GM03348 (cell line): ENCODE measurements around the gene ADAMTS15.

Experiments used
- DNase-seq: peaks from one replicate; pipeline ENCODE4 v3.0.0; 2012; ENCODE audit warnings: low spot score

Gene ADAMTS15

DNA sequence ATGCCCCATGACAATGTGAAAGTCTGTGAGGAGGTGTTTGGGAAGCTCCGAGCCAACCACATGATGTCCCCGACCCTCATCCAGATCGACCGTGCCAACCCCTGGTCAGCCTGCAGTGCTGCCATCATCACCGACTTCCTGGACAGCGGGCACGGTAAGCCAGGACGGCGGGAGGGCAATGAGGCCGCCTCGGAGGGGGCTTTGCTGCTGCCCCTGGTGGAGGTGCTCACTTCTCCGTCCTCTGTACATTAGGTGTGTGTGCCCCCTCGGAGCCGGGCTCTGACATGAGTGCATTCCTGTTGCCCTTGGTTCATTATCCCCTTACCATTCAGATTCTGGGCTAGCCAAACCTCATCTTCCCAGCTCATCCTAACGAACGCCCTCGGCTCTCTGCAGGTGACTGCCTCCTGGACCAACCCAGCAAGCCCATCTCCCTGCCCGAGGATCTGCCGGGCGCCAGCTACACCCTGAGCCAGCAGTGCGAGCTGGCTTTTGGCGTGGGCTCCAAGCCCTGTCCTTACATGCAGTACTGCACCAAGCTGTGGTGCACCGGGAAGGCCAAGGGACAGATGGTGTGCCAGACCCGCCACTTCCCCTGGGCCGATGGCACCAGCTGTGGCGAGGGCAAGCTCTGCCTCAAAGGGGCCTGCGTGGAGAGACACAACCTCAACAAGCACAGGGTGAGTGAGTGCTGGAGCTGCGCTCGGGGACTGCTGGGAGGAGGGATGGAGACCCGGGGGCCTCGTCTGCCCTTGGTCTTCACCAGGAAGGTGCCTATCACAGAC is 13.8 kb downstream of the ADAMTS15 start:
- DNase-seq: no peak

DNA sequence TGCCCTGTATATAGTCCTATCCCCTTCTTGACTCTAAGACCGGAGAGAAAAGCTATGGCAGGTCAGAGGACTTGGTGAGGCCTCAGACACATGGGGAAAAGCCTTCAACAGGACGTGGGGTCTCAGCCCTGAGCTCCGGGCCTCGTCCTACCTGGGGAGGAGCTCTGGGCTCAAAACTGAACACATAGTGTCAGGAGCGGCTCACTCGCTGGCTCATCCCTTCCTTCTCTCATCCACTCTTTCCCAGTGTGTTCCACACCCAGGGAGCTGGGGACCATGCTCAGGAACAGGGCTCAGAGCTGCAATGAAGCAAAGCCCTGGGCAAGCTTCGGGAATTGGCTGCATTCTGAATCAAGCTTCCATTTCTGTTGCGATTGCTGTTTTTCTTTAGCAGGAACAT is 14.5 kb downstream of the ADAMTS15 start:
- DNase-seq: no peak

DNA sequence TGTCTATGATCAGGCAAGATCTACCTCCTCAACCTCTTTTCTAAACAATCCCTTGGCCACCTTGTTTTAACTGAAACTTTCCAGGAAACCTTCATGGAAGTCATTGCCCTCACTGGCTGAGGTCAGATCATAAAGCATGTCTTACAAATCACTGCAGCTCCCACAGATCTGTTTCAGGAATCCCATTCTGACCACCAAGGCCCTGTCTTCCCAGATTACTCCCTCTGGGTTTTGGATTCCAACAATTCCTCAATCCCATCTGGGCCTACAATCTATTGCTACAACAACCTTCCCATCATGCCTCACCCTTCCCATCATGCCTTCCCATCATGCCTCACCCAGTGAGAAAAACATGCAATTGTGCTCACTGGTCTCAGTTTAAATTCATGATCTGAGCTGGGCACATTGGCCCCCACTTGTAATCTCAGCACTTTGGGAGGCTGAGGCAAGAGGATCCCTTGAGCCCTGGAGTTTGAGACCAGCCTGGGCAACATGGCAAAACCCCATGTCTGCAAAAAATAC is 15.9 kb downstream of the ADAMTS15 start:
- peak; percentile 56 for DNase-seq

DNA sequence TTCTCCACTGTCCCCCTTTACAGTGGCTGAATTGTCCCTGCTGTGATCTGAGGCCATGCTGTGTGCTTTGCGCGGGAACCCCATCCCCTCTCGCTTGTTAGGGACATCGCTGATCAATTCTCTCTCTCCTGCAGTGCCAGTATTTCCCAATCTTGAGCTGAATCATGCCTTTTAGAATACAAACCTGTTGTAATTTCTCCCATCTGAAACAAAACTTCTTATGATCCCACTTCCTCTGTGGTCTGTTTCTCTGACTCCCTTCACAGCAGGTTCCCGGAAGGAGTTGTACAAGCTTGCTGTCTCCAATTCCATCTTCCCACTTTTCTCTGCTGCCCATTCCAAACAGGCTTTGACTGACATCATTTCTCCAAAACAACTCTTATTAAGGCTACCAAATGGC is 16.8 kb downstream of the ADAMTS15 start:
- no peak for DNase-seq

DNA sequence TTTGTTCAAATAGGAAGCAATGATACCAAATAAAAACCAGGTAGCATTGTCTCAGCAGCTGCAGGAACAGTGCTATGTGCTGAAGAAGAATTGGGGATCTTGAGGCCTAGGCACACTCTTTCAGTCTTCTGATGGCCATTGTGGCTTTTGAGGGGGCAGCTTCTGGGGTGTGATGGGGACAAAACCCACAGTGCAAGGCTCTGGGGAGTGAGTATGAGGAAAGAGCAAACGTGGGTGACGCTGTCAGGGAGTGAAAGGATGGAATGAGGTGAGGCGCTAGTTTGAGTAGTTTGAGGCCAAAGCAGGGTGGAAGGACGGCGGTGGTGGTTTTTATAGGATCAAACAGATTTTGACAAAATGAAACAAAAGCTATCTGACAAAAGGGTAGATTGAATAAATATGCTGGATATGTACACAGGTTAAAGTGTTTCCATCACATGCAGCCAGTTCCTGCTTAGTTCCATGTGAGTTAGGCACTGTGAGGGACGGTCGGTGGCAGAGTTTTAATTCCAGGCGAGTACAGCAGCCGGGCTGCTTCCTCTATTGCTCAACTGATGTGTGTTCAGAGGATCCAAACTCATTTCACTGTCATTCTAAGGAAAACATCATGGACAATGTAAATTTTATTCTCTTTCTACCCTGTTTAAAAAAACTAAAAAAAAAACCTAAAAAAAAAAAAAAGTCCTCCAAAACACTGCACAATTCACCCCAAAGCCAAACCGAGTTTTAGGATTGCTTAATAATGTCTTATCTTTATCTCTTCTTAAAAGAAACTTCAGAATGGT is 18.9 kb downstream of the ADAMTS15 start:
- no peak for DNase-seq

DNA sequence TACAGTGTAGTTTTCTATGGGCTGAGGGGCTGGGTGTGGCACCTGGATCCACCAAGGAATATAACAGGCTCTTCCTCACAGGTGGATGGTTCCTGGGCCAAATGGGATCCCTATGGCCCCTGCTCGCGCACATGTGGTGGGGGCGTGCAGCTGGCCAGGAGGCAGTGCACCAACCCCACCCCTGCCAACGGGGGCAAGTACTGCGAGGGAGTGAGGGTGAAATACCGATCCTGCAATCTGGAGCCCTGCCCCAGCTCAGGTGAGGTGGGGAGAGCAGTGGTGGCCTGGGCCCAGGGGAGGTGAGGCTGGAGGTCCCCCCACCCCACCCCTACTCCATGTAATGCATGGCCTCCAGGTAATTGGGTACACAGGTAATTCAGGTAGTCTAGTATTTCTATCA is 20.7 kb downstream of the ADAMTS15 start:
- DNase-seq: no peak

DNA sequence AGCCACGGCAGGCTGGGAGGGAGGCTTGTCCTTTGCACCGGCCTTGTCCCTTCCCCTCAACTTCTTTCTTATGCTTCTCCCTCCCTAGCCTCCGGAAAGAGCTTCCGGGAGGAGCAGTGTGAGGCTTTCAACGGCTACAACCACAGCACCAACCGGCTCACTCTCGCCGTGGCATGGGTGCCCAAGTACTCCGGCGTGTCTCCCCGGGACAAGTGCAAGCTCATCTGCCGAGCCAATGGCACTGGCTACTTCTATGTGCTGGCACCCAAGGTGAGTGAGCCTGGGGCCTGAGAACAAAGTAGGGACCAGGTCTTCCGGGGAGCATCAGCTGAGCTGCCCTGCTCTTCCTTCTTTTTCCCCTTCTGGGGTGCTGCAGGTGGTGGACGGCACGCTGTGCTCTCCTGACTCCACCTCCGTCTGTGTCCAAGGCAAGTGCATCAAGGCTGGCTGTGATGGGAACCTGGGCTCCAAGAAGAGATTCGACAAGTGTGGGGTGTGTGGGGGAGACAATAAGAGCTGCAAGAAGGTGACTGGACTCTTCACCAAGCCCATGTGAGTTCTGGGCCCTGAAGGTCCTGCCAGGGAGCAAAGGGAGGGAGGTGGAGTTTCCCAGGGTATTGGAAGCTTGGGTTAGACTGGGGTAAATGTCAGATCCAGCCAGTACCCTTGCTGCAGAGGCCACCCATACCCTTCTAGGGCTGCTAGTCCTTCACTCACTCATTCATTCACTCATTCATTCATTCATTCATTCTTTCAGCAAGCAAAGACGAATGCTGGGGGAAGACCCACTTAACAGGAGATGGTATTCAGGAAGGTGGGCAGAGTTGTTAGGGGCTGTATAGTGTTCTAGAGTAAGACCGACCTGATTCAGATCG is 22.6 kb downstream of the ADAMTS15 start:
- no peak for DNase-seq

DNA sequence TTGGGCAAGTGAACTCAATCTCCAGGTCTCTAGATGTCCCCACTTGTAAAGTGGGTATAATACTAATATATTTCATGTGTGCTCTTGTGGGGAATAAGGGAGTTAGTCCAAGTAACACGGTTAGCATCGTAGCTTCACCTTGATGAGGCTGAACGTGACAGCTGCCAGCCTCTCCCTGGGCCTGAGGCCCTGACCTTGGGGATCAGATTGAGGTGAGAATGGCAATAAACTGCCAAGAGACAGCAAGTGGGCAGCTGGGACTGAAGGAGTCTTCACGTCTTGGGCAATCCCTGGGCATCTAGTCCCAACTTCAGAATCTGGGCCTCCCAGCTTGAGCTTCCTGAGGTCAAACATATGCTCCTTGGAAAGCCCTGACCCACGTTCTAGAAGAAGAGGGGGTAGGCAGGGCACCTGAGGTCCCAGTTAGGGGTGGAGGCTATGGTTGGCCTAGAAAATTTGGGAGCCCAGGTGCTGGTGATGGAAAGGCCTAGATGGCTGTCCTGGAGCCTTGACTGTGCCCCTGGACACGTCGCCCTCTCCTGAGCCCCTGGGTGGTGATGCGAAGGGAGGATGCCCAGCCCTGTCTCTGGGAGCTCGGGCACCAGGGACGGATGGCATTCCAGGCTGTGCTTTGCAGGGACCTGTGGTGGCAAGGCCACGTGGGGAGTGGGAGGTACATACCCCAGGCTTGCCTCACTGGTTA is 23.4 kb downstream of the ADAMTS15 start:
- no peak for DNase-seq

DNA sequence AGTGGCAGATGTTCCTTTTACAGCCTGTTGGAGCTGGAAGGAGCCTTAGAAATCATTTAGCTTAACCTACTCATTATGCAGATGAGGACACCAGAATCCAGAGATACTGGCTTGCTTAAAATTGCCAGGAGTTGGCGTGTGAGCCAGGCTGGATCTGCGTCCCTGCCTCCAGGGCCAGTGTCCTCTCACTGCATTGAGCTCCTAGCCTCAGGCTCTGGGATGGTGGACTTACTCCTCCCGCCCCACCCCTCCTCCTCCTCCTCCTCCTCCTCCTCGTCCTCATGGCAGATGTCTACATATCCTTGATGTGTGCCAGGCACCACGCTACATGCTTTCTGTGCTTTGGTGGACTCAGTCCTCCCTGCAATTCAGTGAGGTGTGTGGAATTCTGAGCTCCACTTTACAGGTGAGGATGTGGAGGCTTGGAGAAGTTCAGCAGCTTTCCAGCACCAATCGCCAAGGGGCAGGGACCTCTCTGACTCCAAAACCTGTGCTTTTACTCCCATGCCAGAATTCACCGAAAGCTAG is 24.1 kb downstream of the ADAMTS15 start:
- DNase-seq: no peak

DNA sequence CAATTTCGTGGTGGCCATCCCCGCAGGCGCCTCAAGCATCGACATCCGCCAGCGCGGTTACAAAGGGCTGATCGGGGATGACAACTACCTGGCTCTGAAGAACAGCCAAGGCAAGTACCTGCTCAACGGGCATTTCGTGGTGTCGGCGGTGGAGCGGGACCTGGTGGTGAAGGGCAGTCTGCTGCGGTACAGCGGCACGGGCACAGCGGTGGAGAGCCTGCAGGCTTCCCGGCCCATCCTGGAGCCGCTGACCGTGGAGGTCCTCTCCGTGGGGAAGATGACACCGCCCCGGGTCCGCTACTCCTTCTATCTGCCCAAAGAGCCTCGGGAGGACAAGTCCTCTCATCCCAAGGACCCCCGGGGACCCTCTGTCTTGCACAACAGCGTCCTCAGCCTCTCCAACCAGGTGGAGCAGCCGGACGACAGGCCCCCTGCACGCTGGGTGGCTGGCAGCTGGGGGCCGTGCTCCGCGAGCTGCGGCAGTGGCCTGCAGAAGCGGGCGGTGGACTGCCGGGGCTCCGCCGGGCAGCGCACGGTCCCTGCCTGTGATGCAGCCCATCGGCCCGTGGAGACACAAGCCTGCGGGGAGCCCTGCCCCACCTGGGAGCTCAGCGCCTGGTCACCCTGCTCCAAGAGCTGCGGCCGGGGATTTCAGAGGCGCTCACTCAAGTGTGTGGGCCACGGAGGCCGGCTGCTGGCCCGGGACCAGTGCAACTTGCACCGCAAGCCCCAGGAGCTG is 24.8 kb downstream of the ADAMTS15 start:
- DNase-seq: no peak

DNA sequence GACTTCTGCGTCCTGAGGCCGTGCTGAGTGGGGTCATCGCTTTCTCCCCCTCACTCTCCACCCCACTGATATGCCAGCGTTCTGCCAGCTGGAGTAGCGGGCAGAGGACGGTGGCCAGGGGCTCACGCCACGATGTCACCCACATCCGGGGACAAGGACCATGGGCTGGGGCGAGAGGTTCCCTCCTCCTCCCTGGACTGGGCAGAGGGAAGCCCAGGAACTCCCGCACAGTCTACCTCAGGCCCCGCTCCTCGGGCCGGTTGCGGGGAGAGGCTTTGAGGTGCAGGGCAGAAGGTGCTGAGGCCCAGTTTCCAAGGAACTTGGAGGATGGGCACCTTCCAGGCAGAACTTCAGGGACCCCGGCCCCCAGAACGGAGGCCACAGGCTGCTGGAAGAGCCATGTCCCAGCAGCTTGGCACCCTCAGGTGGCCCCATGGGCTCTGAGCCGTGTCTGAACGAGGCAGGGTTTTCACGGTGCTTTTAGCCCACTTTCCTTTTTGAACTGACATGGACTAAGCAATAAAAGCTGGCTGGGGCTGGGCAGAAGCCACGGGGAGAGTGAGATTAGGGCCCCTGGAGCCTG is 25.4 kb downstream of the ADAMTS15 start:
- no peak for DNase-seq

DNA sequence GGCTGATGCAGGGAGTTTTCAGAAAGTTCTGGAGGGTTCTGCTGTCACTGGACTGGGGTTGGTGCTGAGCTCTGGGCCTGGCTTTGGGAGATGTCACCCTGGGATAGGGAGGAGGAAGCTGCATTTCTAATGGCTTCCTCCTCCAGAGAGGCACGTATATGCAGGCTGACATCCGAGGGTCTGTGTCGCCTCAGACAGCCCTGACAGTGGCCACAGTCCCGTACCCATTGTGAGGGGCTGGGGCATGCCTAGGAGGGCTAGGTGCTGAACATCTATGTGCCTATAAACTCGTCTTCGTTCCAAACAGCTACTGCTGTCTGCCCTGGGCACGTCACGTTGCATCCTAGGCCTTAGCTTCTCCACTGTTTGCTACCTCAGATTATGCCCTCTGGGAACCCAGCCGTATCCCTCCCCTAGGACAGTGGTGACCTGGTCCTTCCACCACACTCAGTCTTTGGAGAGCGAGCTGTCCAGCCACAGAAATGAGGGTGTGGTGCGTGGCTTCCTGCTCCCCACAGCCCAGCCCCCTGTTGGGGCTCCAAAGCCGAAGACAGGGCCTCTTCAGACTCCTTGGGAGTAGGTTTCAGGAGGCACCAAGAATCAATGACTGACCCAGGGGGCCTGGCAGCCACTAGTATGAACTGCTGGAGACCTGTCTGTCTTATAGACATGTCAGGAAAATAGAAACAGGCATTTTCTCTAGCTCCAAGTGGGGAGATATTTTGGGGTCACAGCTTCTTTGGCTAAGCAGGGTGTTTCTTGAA is 26.4 kb downstream of the ADAMTS15 start:
- DNase-seq: no peak

DNA sequence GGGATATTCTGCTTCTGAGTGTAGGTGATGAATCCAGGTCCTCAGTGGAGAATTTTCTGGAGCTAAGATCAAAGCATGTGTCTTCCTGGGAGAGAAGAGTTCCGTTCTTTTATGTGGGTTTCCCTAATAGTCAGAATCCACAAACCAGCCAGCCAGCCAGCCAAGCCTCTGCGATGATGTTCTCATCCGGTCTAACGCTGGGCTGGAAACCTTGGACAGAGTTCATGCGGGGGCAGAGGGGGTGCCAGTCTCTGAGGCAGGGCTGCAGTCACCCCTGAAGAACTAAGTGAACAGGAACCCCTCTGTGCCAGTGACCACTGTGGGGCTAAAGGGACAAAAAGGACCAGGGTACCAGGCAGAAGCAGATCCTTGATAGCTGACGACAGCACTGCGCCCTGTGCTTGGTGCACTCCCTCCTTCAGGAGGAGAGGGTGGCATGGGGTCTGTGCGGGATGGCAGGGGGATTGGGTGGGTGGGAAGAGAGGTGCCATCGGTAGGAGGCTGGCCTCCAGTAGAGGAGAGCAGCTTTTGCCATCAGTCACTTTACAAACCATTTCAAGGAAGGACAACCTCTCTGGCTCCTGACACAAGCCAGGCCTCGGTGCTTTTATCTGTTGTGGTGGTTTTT is 27.1 kb downstream of the ADAMTS15 start:
- DNase-seq: no peak

DNA sequence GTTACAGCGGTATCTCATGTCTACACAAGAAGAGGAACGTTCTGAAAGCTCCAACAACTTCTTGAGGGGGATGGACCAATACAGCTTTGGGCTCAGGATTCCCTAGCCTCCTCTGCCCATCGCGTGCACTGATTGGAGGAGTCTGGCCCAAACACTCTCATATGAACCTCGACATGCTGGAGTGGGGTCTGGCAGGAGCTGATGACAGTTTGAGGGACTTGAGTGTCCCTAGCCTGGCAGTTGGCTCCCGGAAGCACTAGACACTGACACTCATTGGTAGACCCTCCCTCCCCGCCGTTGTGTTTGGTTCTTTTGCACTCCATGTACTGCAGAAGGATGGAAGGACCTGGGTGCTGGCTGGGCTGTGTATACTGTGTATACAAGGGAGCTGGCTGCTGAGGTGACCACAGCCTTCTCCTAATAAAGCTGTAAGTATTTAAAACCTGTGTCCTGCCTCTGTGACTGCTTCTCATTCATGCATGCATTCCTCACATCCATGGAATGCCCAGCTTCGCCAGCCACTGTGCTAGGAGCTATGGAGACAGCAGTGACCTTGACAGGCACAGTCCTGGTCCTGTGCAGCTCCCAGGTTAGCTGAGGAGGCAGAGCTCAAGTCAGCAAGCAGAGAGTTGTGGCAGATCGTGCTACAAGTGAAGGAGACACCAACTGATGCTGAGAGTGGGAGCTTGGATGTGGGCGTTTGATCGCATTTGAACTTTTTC is 27.9 kb downstream of the ADAMTS15 start:
- DNase-seq: no peak

DNA sequence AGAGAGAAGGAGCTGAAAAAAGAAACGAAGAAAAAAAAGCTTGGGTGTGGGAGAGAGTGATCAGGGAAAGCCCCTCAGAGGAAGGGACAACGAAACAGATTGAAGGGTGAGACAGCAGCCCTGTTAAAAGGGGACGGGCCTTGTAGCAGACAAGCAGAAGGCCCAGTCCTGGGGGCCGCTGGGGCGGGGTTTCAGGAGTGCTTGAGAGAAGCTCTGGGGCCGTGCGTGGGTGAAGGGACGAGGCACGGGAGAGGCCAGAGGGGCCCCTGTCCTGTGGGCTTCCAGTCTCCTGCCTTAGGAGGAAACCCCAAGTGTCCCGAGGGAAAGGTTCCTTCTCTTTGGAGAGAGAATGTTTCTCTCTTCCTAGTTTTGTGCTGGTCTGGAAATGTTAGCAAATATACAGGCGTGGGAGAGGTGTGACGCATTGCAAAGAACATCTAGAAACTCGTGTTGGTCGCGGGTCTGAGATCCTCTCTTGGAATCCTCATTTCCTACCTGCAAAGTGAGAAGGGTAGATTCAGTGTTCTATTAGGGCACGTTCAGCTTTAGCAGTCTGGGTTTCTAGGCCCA is 28.6 kb downstream of the ADAMTS15 start:
- no peak for DNase-seq

DNA sequence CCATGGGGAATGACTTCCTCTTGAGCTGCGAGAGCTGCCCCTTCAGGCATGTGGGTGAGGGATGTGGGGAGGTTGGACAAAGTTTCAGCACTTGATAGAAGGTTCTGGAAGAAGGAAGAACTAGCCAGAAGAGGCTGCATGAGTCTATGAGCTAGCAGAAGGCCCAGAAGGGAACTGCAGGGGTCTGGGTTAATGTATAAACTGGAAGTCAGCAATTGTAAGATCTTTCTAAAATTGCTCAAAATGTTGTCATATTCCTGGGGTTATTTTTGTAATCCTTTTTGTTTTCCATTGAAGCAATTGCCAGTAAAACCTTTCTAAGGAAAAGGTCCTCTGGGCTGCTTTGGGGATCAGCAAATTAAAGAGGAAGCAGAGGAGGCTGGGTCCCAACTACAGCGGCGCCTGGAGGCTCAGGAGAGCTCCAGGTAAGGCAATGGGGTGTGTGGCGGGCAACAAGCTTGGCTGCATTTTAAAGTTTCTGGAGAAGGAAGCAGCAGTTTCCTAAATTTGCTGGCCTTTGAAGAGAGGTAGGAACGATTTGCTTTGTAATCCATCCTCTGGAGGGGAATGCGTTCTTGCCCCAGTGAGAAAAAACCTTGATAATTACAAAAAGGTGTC is 29.2 kb downstream of the ADAMTS15 start:
- DNase-seq: no peak

DNA sequence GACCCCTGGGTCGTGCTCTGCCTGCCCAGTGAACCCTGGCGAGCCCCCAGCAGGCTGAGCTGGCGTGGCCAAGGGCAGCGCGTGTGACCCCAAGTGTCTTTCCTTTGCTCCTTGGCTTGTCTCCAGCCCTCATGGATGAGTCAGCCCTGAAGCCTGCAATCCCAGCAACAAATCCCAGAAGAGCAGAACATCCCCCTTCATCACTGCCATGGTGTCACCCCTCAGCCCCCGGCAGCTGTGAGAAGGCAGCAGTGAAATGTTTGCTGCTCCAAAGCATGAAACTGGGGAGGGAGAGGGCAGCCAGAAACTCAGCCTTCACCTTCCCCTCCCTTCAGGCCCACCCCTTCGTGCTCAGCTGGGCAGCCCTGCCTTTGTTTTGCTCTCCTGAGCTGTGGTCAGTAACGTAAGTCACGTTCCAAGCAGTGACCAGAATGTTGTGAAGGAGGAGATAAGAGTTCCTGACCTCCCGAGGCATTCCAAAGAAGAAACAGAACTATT is 29.8 kb downstream of the ADAMTS15 start:
- DNase-seq: peak; percentile 92
